ENCODE measurements around the gene MUC20.
"Not testable (repeated sequence)": the region's sequence is repeated elsewhere in the genome, so short reads cannot be mapped to it uniquely, and the experiment has no call there.

Gene MUC20

GRCh38 chr3:195732940-195733339 lies 12.2 kb downstream of the MUC20 start:
- DNase-seq, result no peak

- DNase-seq, result no peak
Observed at GRCh38 chr3:195735036-195735695, 14.4 kb downstream of the MUC20 start.

- DNase-seq, result no peak
Observed at GRCh38 chr3:195736866-195737490, 16.2 kb downstream of the MUC20 start.

- DNase-seq, result not testable (repeated sequence)
Observed at GRCh38 chr3:195737782-195738181, 17.0 kb downstream of the MUC20 start.

GRCh38 chr3:195738274-195739044 lies 17.7 kb downstream of the MUC20 start:
- DNase-seq, result no peak

GRCh38 chr3:195739561-195740111 lies 18.9 kb downstream of the MUC20 start:
- DNase-seq, result no peak

- no peak for DNase-seq
Observed at GRCh38 chr3:195744437-195744836, 23.7 kb downstream of the MUC20 start.

GRCh38 chr3:195746346-195746745 lies 25.6 kb downstream of the MUC20 start:
- DNase-seq, result no peak

- DNase-seq, result no peak
Observed at GRCh38 chr3:195746751-195747150, 26.0 kb downstream of the MUC20 start.

GRCh38 chr3:195748661-195749060 lies 27.9 kb downstream of the MUC20 start:
- DNase-seq, result no peak

- not testable (repeated sequence) for DNase-seq
Observed at GRCh38 chr3:195749101-195749500, 28.3 kb downstream of the MUC20 start.

- no peak for DNase-seq
Observed at GRCh38 chr3:195750797-195751520, 30.2 kb downstream of the MUC20 start.

- no peak for DNase-seq
Observed at GRCh38 chr3:195751560-195751959, 30.8 kb downstream of the MUC20 start.

GRCh38 chr3:195752066-195752465 lies 31.3 kb downstream of the MUC20 start:
- no peak for DNase-seq

- no peak for DNase-seq
Observed at GRCh38 chr3:195752546-195753331, 32.0 kb downstream of the MUC20 start.

GRCh38 chr3:195753581-195753980 lies 32.8 kb downstream of the MUC20 start:
- DNase-seq, result no peak

- no peak for DNase-seq
Observed at GRCh38 chr3:195754141-195754540, 33.4 kb downstream of the MUC20 start.

- no peak for DNase-seq
Observed at GRCh38 chr3:195754906-195755305, 34.1 kb downstream of the MUC20 start.

- DNase-seq, result no peak
Observed at GRCh38 chr3:195755391-195755790, 34.6 kb downstream of the MUC20 start.

GRCh38 chr3:195755791-195756676 lies 35.3 kb downstream of the MUC20 start:
- peak; percentile 26 for DNase-seq

GRCh38 chr3:195757438-195757770 lies 36.6 kb downstream of the MUC20 start:
- no peak for DNase-seq

Data from activated CD4-positive, alpha-beta T cell treated with anti-CD3 and anti-CD28 coated beads, Interleukin-2, amount 50 U/mL, for 16 hours (primary cell).